HG02885 (cell line): ENCODE results near the gene SHOC2.

Experiments used
- ATAC-seq: cut with Tn5 transposase; IDR thresholded peaks from one replicate; pipeline ENCODE4 v1.9.1; 2021; ENCODE audit warnings: mild to moderate bottlenecking; ENCODE audit not compliant: unreplicated experiment, poor library complexity

SHOC2 gene

GRCh38 chr10:110977662-110978061 is 58.3 kb downstream of the SHOC2 start:
- ATAC-seq: no peak

- no peak for ATAC-seq
Measured at GRCh38 chr10:110978204-110978603, 58.8 kb downstream of the SHOC2 start.

GRCh38 chr10:110979611-110980010 is 60.2 kb downstream of the SHOC2 start:
- no peak for ATAC-seq

GRCh38 chr10:110980807-110981206 is 61.4 kb downstream of the SHOC2 start:
- peak; percentile 42 for ATAC-seq

- no peak for ATAC-seq
Measured at GRCh38 chr10:110983466-110983865, 64.1 kb downstream of the SHOC2 start.

- ATAC-seq: no peak
Measured at GRCh38 chr10:110985497-110986275, 66.3 kb downstream of the SHOC2 start.

- ATAC-seq: no peak
Measured at GRCh38 chr10:110989016-110989415, 69.6 kb downstream of the SHOC2 start.

- no peak for ATAC-seq
Measured at GRCh38 chr10:110992006-110992800, 72.8 kb downstream of the SHOC2 start.

GRCh38 chr10:110993024-110993693 is 73.8 kb downstream of the SHOC2 start:
- ATAC-seq: no peak

- ATAC-seq: no peak
Measured at GRCh38 chr10:110994406-110995086, 75.1 kb downstream of the SHOC2 start.

GRCh38 chr10:110995301-110995700 is 75.9 kb downstream of the SHOC2 start:
- no peak for ATAC-seq

- no peak for ATAC-seq
Measured at GRCh38 chr10:110996256-110996655, 76.9 kb downstream of the SHOC2 start.

GRCh38 chr10:111004016-111004415 is 84.6 kb downstream of the SHOC2 start:
- no peak for ATAC-seq

- ATAC-seq: no peak
Measured at GRCh38 chr10:111007486-111007885, 88.1 kb downstream of the SHOC2 start.

GRCh38 chr10:111015181-111015580 is 95.8 kb downstream of the SHOC2 start:
- no peak for ATAC-seq

- ATAC-seq: no peak
Measured at GRCh38 chr10:111017098-111017497, 97.7 kb downstream of the SHOC2 start.

- ATAC-seq: no peak
Measured at GRCh38 chr10:111018021-111018420, 98.6 kb downstream of the SHOC2 start.

GRCh38 chr10:111023060-111023459 is 103.7 kb downstream of the SHOC2 start:
- ATAC-seq: no peak

- peak; percentile 65 for ATAC-seq
Measured at GRCh38 chr10:111030042-111030750, 110.8 kb downstream of the SHOC2 start.
